Measurements from ENCODE around the gene BCAP31.
"Not testable (repeated sequence)": the region's sequence is repeated elsewhere in the genome, so short reads cannot be mapped to it uniquely, and the experiment has no call there.

Gene BCAP31

GRCh38 chrX:153734871-153735270 is 10.7 kb upstream of the BCAP31 start:
- DNase-seq (ENCODE audit: low read depth) = no peak

GRCh38 chrX:153733651-153734240 is 9.6 kb upstream of the BCAP31 start:
- no peak for DNase-seq (ENCODE audit: low read depth)

GRCh38 chrX:153732401-153732800 is 8.2 kb upstream of the BCAP31 start:
- no peak for DNase-seq (ENCODE audit: low read depth)

- no peak for DNase-seq (ENCODE audit: low read depth)
Measured at GRCh38 chrX:153731845-153732215, 7.6 kb upstream of the BCAP31 start.

GRCh38 chrX:153731117-153731844 is 7.1 kb upstream of the BCAP31 start:
- no peak for DNase-seq (ENCODE audit: low read depth)

- DNase-seq (ENCODE audit: low read depth) = not testable (repeated sequence)
Measured at GRCh38 chrX:153730115-153730514, 5.9 kb upstream of the BCAP31 start.

- no peak for DNase-seq (ENCODE audit: low read depth)
Measured at GRCh38 chrX:153728951-153729631, 4.9 kb upstream of the BCAP31 start.

GRCh38 chrX:153728095-153728494 is 3.9 kb upstream of the BCAP31 start:
- DNase-seq (ENCODE audit: low read depth) = no peak

- DNase-seq (ENCODE audit: low read depth) = no peak
Measured at GRCh38 chrX:153727123-153727931, 3.1 kb upstream of the BCAP31 start.

GRCh38 chrX:153726286-153727122 is 2.3 kb upstream of the BCAP31 start:
- DNase-seq (ENCODE audit: low read depth) = no peak

- no peak for DNase-seq (ENCODE audit: low read depth)
Measured at GRCh38 chrX:153725832-153726285, 1.7 kb upstream of the BCAP31 start.

- DNase-seq (ENCODE audit: low read depth) = no peak
Measured at GRCh38 chrX:153725039-153725831, 1.0 kb upstream of the BCAP31 start.

- DNase-seq (ENCODE audit: low read depth) = peak; percentile 25
Measured at GRCh38 chrX:153723351-153724251, 586 bp downstream of the BCAP31 start.

GRCh38 chrX:153722704-153723350 is 1.4 kb downstream of the BCAP31 start:
- no peak for DNase-seq (ENCODE audit: low read depth)

GRCh38 chrX:153719701-153720100 is 4.5 kb downstream of the BCAP31 start:
- no peak for DNase-seq (ENCODE audit: low read depth)

GRCh38 chrX:153719238-153719637 is 4.9 kb downstream of the BCAP31 start:
- DNase-seq (ENCODE audit: low read depth) = no peak

- no peak for DNase-seq (ENCODE audit: low read depth)
Measured at GRCh38 chrX:153717445-153717844, 6.7 kb downstream of the BCAP31 start.

GRCh38 chrX:153714256-153714655 is 9.9 kb downstream of the BCAP31 start:
- DNase-seq (ENCODE audit: low read depth) = no peak

Data from activated T-helper 1 cell treated with Interleukin-2 at 50 U/mL for 16 hours (primary cell).